HG03520 (cell line): ENCODE results near the gene TMEFF2.

Source experiments
- ATAC-seq: cut with Tn5 transposase; IDR thresholded peaks from one replicate; pipeline ENCODE4 v1.9.1; 2021; ENCODE audit warnings: mild to moderate bottlenecking, moderate library complexity; ENCODE audit not compliant: unreplicated experiment

Gene TMEFF2

GRCh38 chr2:192186806-192187205 lies 7.9 kb downstream of the TMEFF2 start:
- ATAC-seq: no peak

GRCh38 chr2:192184349-192184748 lies 10.4 kb downstream of the TMEFF2 start:
- no peak for ATAC-seq

GRCh38 chr2:192183296-192183695 lies 11.4 kb downstream of the TMEFF2 start:
- no peak for ATAC-seq

GRCh38 chr2:192166946-192167345 lies 27.8 kb downstream of the TMEFF2 start:
- ATAC-seq: no peak

GRCh38 chr2:192165842-192166241 lies 28.9 kb downstream of the TMEFF2 start:
- ATAC-seq: no peak

- peak; percentile 62 for ATAC-seq
These were observed 32.2 kb downstream of the TMEFF2 start for GRCh38 chr2:192162392-192163042.

GRCh38 chr2:192161656-192162290 lies 33.0 kb downstream of the TMEFF2 start:
- no peak for ATAC-seq

GRCh38 chr2:192159736-192160135 lies 35.0 kb downstream of the TMEFF2 start:
- no peak for ATAC-seq

- no peak for ATAC-seq
These were observed 35.5 kb downstream of the TMEFF2 start for GRCh38 chr2:192159208-192159607.

- no peak for ATAC-seq
These were observed 37.0 kb downstream of the TMEFF2 start for GRCh38 chr2:192157776-192158175.

GRCh38 chr2:192155511-192156118 lies 39.1 kb downstream of the TMEFF2 start:
- ATAC-seq: no peak

GRCh38 chr2:192153561-192153960 lies 41.2 kb downstream of the TMEFF2 start:
- no peak for ATAC-seq

- ATAC-seq: no peak
These were observed 42.9 kb downstream of the TMEFF2 start for GRCh38 chr2:192151853-192152252.

GRCh38 chr2:192150166-192150565 lies 44.6 kb downstream of the TMEFF2 start:
- ATAC-seq: no peak

GRCh38 chr2:192148620-192149321 lies 46.0 kb downstream of the TMEFF2 start:
- ATAC-seq: no peak

- no peak for ATAC-seq
These were observed 46.5 kb downstream of the TMEFF2 start for GRCh38 chr2:192148241-192148619.

- no peak for ATAC-seq
These were observed 48.4 kb downstream of the TMEFF2 start for GRCh38 chr2:192146069-192147015.

GRCh38 chr2:192145496-192145895 lies 49.2 kb downstream of the TMEFF2 start:
- ATAC-seq: no peak

- ATAC-seq: no peak
These were observed 54.4 kb downstream of the TMEFF2 start for GRCh38 chr2:192140236-192140839.

GRCh38 chr2:192139813-192140212 lies 54.9 kb downstream of the TMEFF2 start:
- ATAC-seq: no peak
